ENCODE data around the gene ANKS3.

GRCh38 chr16:4763791-4764190 lies 29.7 kb upstream of the ANKS3 start:
- TF ChIP-seq CTCF (IDR thresholded peaks at IDR 0.05), result no peak
- TF ChIP-seq POLR2A (IDR thresholded peaks at IDR 0.05), result no peak
